Left lung (tissue), 10 donors: ENCODE data around the gene ARNT2. TPM values are rescaled to one million over a fixed set of nuclear protein-coding genes. Genes with fewer than 3 reads are reported as not detected.

Experiments
- ATAC-seq: fragments of 200-7000 bp; cut with Tn5 transposase; one replicate; pipeline ENCODE4 v1.9.1; 2020; ENCODE audit warnings: moderate library complexity
- DNase-seq, 4 donors: peaks; one replicate each; pipeline ENCODE4 v3.0.0-alpha.2; 2013 to 2020
- H3K27ac ChIP-seq, 2 donors: fragments of 200-600 bp; sonication (generic) in 1 of 2; one replicate each; pipeline versions ENCODE4 v1.5.0 to v1.8.0; 2020 to 2021
- H3K27me3 ChIP-seq, 2 donors: fragments of 200-600 bp; sonication (generic) in 1 of 2; one replicate each; pipeline versions ENCODE4 v1.5.0 to v1.8.0; 2020 to 2021
- H3K36me3 ChIP-seq, 2 donors: fragments of 200-600 bp; sonication (generic) in 1 of 2; one replicate each; pipeline versions ENCODE4 v1.5.0 to v1.8.0; 2020 to 2021
- H3K4me1 ChIP-seq, 2 donors: fragments of 200-600 bp; one replicate each; pipeline ENCODE4 v1.8.0; 2021
- H3K4me3 ChIP-seq, 2 donors: fragments of 200-600 bp; sonication (generic) in 1 of 2; one replicate each; pipeline versions ENCODE4 v1.5.0 to v1.8.0; 2020 to 2021; ENCODE audit warnings: mild to moderate bottlenecking in 1 of 2
- H3K9me3 ChIP-seq, 2 donors: fragments of 200-600 bp; sonication (generic) in 1 of 2; one replicate each; pipeline versions ENCODE4 v1.5.0 to v1.8.0; 2020 to 2021
- intact Hi-C, 2 donors: fragments of 100-400 bp; cut with DNase I; formaldehyde crosslinking; loops; one replicate each; pipeline versions ENCODE4 v1.11.2 to v1.14.2; 2022
- polyA plus RNA-seq, 6 donors: library from polyadenylated mRNA; unstranded; fragments of 120-200 nt; gene quantifications; one replicate each; pipeline ENCODE4 v1.2.1, GENCODE V29; 2013; ENCODE audit not compliant: insufficient read length in 6 of 6
- total RNA-seq, 2 donors: library from RNA; stranded (reverse); fragmentation: NEBNext Ultra II Directional; extraction: Animal tissue kit (Norgen Biotek cat#: 25700); gene quantifications; one replicate each; pipeline ENCODE4 v1.2.1, GENCODE V29; 2021
- TF ChIP-seq, protein P1 (sequence below), 2 donors: fragments of 200-600 bp; sonication (generic) in 1 of 2; IDR thresholded peaks; one replicate each; pipeline versions ENCODE4 v1.5.0 to v1.8.0; 2021; ENCODE audit warnings: antibody characterized with exemption in 2 of 2
- donor health status: DM: no; HTN: yes; CAD: no.
- donor health status: DM: no; HTN: no; CAD: no.

The ARNT2 gene
- total and polyA plus RNA-seq, 8 donors: 9.7 to 50.8 (median 33.7) TPM

- ATAC-seq: no peak
- Histone ChIP-seq H3K27me3 (no peaks in the 10 kb centered on the region), H3K4me1 (peaks cover 3 to 28% of the 10 kb centered on the region in 2 donors), H3K9me3 (no peaks in the 10 kb centered on the region), H3K36me3 (no peaks in the 10 kb centered on the region), H3K4me3 (no peak overlapping the region), H3K27ac (no peak overlapping the region)
- intact Hi-C loops: no loop called here
- TF ChIP-seq, protein P1, sequence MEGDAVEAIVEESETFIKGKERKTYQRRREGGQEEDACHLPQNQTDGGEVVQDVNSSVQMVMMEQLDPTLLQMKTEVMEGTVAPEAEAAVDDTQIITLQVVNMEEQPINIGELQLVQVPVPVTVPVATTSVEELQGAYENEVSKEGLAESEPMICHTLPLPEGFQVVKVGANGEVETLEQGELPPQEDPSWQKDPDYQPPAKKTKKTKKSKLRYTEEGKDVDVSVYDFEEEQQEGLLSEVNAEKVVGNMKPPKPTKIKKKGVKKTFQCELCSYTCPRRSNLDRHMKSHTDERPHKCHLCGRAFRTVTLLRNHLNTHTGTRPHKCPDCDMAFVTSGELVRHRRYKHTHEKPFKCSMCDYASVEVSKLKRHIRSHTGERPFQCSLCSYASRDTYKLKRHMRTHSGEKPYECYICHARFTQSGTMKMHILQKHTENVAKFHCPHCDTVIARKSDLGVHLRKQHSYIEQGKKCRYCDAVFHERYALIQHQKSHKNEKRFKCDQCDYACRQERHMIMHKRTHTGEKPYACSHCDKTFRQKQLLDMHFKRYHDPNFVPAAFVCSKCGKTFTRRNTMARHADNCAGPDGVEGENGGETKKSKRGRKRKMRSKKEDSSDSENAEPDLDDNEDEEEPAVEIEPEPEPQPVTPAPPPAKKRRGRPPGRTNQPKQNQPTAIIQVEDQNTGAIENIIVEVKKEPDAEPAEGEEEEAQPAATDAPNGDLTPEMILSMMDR (IDR thresholded peaks at IDR 0.05): no peak
- no peak for DNase-seq
Measured at GRCh38 chr15:80560601-80561400, 156.6 kb downstream of the ARNT2 start.

GRCh38 chr15:80561500-80561899 lies 157.3 kb downstream of the ARNT2 start:
- DNase-seq (no peak), ATAC-seq (no peak)
- Histone ChIP-seq H3K4me3 (no peak overlapping the region), H3K9me3 (no peaks in the 10 kb centered on the region), H3K36me3 (no peaks in the 10 kb centered on the region), H3K27ac (no peak overlapping the region), H3K4me1 (peaks cover 3 to 28% of the 10 kb centered on the region in 2 donors), H3K27me3 (no peaks in the 10 kb centered on the region)
- intact Hi-C loops: no loop called here
- TF ChIP-seq, protein P1 (IDR thresholded peaks at IDR 0.05): no peak

- DNase-seq (no peak), ATAC-seq (no peak)
- Histone ChIP-seq H3K9me3 (no peaks in the 10 kb centered on the region), H3K27ac (no peak overlapping the region), H3K4me1 (peaks cover 3 to 28% of the 10 kb centered on the region in 2 donors), H3K36me3 (no peaks in the 10 kb centered on the region), H3K27me3 (no peaks in the 10 kb centered on the region), H3K4me3 (no peak overlapping the region)
- intact Hi-C loops: no loop called here
- TF ChIP-seq, protein P1 (IDR thresholded peaks at IDR 0.05): no peak
Measured at GRCh38 chr15:80562033-80562432, 157.9 kb downstream of the ARNT2 start.

- Histone ChIP-seq H3K27ac (no peak overlapping the region), H3K27me3 (no peaks in the 10 kb centered on the region), H3K4me1 (peaks cover 8 to 30% of the 10 kb centered on the region in 2 donors), H3K4me3 (no peak overlapping the region), H3K36me3 (no peaks in the 10 kb centered on the region), H3K9me3 (no peaks in the 10 kb centered on the region)
- intact Hi-C loops: no loop called here
- DNase-seq (no peak), ATAC-seq (no peak)
- TF ChIP-seq, protein P1 (IDR thresholded peaks at IDR 0.05): no peak
Measured at GRCh38 chr15:80562846-80563245, 158.7 kb downstream of the ARNT2 start.

DNA sequence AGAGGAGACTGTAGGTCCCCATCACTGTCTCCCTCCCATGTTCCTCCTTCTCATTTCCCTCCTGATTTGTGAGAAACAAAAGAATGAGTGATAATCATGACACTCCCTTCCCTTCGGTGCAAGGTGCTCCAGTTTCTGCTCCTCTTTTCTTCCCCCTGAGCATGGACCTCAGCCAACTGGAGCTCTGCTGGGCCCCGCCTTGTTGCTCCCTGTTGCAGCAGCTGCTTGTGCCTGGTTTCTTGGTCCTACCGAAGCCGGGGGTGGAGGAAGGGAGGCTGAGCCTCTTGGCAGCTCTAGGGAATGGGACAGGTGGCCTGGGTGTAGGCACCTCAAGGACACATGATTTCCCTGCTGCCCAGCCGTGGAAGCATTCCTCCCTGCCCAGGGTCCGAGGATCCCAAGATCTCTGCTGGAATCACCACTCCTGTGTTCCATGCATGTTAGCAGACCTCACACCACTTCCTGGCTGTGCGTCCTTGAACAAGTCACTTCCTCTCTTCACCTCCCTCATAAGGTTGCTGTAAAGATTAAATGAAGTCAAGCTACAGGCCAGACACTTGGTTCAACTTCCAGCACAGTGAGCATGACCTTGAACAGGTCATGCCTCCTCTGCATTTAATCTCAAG lies 159.3 kb downstream of the ARNT2 start:
- no peak for ATAC-seq
- TF ChIP-seq, protein P1 (IDR thresholded peaks at IDR 0.05): no peak
- Histone ChIP-seq H3K27ac (no peak overlapping the region), H3K27me3 (no peaks in the 10 kb centered on the region), H3K4me3 (no peak overlapping the region), H3K9me3 (no peaks in the 10 kb centered on the region), H3K4me1 (peaks cover 11 to 29% of the 10 kb centered on the region in 2 donors), H3K36me3 (no peaks in the 10 kb centered on the region)
- intact Hi-C loops: no loop called here
- no peak for DNase-seq
